MCF 10A (cell line): ENCODE measurements around the gene JUND. TPM values are rescaled to one million over a fixed set of nuclear protein-coding genes. Genes with fewer than 3 reads are reported as not detected.
A peak's percentile ranks its signal among the peaks of the same experiment; 100 is the strongest.

Experiments used
- BruUV-seq: library from RNA; stranded (reverse); fragments of 400-500 nt; replicated peaks from 2 replicates; lab custom pipeline; 2021; lab: Mats Ljungman, UMichigan
- CTCF ChIA-PET: fragments of 300-600 bp; sonication (Branson Sonifier 250); formaldehyde crosslinking; extraction: SDS; loops from one replicate; lab custom pipeline; 2021; ENCODE audit warnings: antibody characterized with exemption, inconsistent platforms; lab: Yijun Ruan, JAX
- POLR2A ChIA-PET: fragments of 300-600, 350-650 bp; sonication (Branson Sonifier 250); formaldehyde crosslinking; extraction: SDS; loops from one replicate; lab custom pipeline; 2020; ENCODE audit warnings: antibody characterized with exemption, inconsistent platforms; lab: Yijun Ruan, JAX
- DNase-seq: peaks from one replicate; pipeline ENCODE4 v3.0.0-alpha.2; 2018; ENCODE audit not compliant: unreplicated experiment
- H3K27ac Mint-ChIP-seq: one replicate; pipeline ENCODE4 v1.8.0; 2022; ENCODE audit warnings: mild to moderate bottlenecking, low read depth, mixed read lengths; ENCODE audit not compliant: unreplicated experiment
- H3K27me3 Mint-ChIP-seq: one replicate; pipeline ENCODE4 v1.8.0; 2022; ENCODE audit warnings: mixed read lengths; ENCODE audit not compliant: insufficient read depth, unreplicated experiment
- H3K36me3 Mint-ChIP-seq: one replicate; pipeline ENCODE4 v1.8.0; 2022; ENCODE audit warnings: mild to moderate bottlenecking, moderate library complexity, mixed read lengths; ENCODE audit not compliant: insufficient read depth, unreplicated experiment
- H3K4me1 Mint-ChIP-seq: one replicate; pipeline ENCODE4 v1.8.0; 2022; ENCODE audit warnings: mixed read lengths; ENCODE audit not compliant: insufficient read depth, unreplicated experiment
- H3K4me3 Mint-ChIP-seq: one replicate; pipeline ENCODE4 v1.8.0; 2022; ENCODE audit warnings: mild to moderate bottlenecking, moderate library complexity, mixed read lengths; ENCODE audit not compliant: unreplicated experiment
- H3K9me3 Mint-ChIP-seq: one replicate; pipeline ENCODE4 v1.8.0; 2022; ENCODE audit warnings: mixed read lengths; ENCODE audit not compliant: unreplicated experiment
- CTCF ChIP-seq: fragments of 200-600 bp; IDR thresholded peaks from one replicate; pipeline ENCODE4 v1.8.0; 2022; ENCODE audit warnings: antibody characterized with exemption, mild to moderate bottlenecking; ENCODE audit not compliant: unreplicated experiment
- intact Hi-C: fragments of 100-400 bp; cut with micrococcal nuclease; formaldehyde crosslinking; loops from 2 replicates; pipeline ENCODE4 v1.14.1; 2022
- total RNA-seq: library from RNA; stranded (reverse); gene quantifications from 2 replicates; pipeline ENCODE4 v1.2.3, GENCODE V29; 2022

JUND gene
- total RNA-seq, 1 experiment from 2014 or later, result 120 TPM

- H3K27me3 Mint-ChIP-seq, result no peaks in the 10 kb centered on the region
- no peak for TF ChIP-seq CTCF
- peaks cover 16% of the 10 kb centered on the region for H3K4me1 Mint-ChIP-seq
- no peak for DNase-seq
- H3K36me3 Mint-ChIP-seq, result peaks cover 29% of the 10 kb centered on the region
- POLR2A ChIA-PET, result no interaction called here
- TSS peak; percentile 93 for BruUV-seq
- intact Hi-C loops, result no loop called here
- no peaks in the 10 kb centered on the region for H3K9me3 Mint-ChIP-seq
- CTCF ChIA-PET, result interaction anchor here (0.5 to 1.0 kb wide), 2 partner anchors 14 to 27 kb away, joined by 3 read pairs; no protein-coding TSS in a partner anchor
- H3K27ac Mint-ChIP-seq, result no peak overlapping the region
- H3K4me3 Mint-ChIP-seq, result no peak overlapping the region
Observed at GRCh38 chr19:18306888-18307260, 25.5 kb upstream of the JUND start.

- H3K4me3 Mint-ChIP-seq, result no peak overlapping the region
- H3K9me3 Mint-ChIP-seq, result no peaks in the 10 kb centered on the region
- BruUV-seq, result no TSS peak
- ChIA-PET POLR2A (no interaction called here), CTCF (interaction anchor here (0.5 to 1.0 kb wide), 2 partner anchors 14 to 26 kb away, joined by 3 read pairs; no protein-coding TSS in a partner anchor)
- peaks cover 29% of the 10 kb centered on the region for H3K36me3 Mint-ChIP-seq
- peaks cover 16% of the 10 kb centered on the region for H3K4me1 Mint-ChIP-seq
- DNase-seq, result no peak
- intact Hi-C loops, result no loop called here
- TF ChIP-seq CTCF, result no peak
- no peaks in the 10 kb centered on the region for H3K27me3 Mint-ChIP-seq
- H3K27ac Mint-ChIP-seq, result no peak overlapping the region
Observed at GRCh38 chr19:18306209-18306887, 24.9 kb upstream of the JUND start.

GRCh38 chr19:18304458-18305310 is 23.3 kb upstream of the JUND start:
- ChIA-PET CTCF (interaction anchor here (1.0 to 2.3 kb wide), 3 partner anchors 25 to 95 kb away, joined by 3 to 8 read pairs (median 5); no protein-coding TSS in a partner anchor), POLR2A (interaction anchor here (0.6 to 6.9 kb wide), 5 partner anchors 12 to 44 kb away, joined by 3 to 81 read pairs (median 7); partner anchors contain the start of genes JUND and LSM4)
- no peak for DNase-seq
- peak overlapping the region; percentile 53 for H3K4me3 Mint-ChIP-seq
- BruUV-seq, result no TSS peak
- peak overlapping the region; percentile 89 for H3K27ac Mint-ChIP-seq
- TF ChIP-seq CTCF, result no peak
- no peaks in the 10 kb centered on the region for H3K27me3 Mint-ChIP-seq
- H3K36me3 Mint-ChIP-seq, result peaks cover 15% of the 10 kb centered on the region
- intact Hi-C loops, result no loop called here
- no peaks in the 10 kb centered on the region for H3K9me3 Mint-ChIP-seq
- peaks cover 23% of the 10 kb centered on the region for H3K4me1 Mint-ChIP-seq

- ChIA-PET CTCF (interaction anchor here (1.0 to 2.3 kb wide), 3 partner anchors 25 to 94 kb away, joined by 3 to 8 read pairs (median 5); no protein-coding TSS in a partner anchor), POLR2A (interaction anchor here (1.1 to 6.9 kb wide), 4 partner anchors 12 to 24 kb away, joined by 3 to 81 read pairs (median 10); partner anchors contain the start of genes JUND and LSM4)
- Mint-ChIP-seq H3K4me3 (peak overlapping the region; percentile 53), H3K4me1 (peaks cover 23% of the 10 kb centered on the region), H3K27ac (peak overlapping the region; percentile 89), H3K27me3 (no peaks in the 10 kb centered on the region), H3K36me3 (peaks cover 15% of the 10 kb centered on the region), H3K9me3 (no peaks in the 10 kb centered on the region)
- no peak for TF ChIP-seq CTCF
- intact Hi-C loops, result no loop called here
- no peak for DNase-seq
- BruUV-seq, result no TSS peak
Observed at GRCh38 chr19:18304208-18304457, 22.7 kb upstream of the JUND start.
